Duodenal mucosa (tissue), 2 donors: ENCODE measurements around the gene DLX5.

Experiments used
- H3K27ac ChIP-seq: one replicate; pipeline ENCODE4 v1.7.0; 2013; ENCODE audit warnings: low read depth, low read length
- H3K27me3 ChIP-seq, 2 donors: one replicate each; pipeline ENCODE4 v1.7.0; 2013; ENCODE audit warnings: low read length in 2 of 2, control low read depth in 1 of 2; ENCODE audit not compliant: insufficient read depth in 2 of 2, control insufficient read depth in 1 of 2
- H3K36me3 ChIP-seq, 2 donors: one replicate each; pipeline ENCODE4 v1.7.0; 2013; ENCODE audit warnings: low read length in 2 of 2, control low read depth in 1 of 2; ENCODE audit not compliant: insufficient read depth in 2 of 2, control insufficient read depth in 1 of 2
- H3K4me1 ChIP-seq, 2 donors: one replicate each; pipeline ENCODE4 v1.7.0; 2013; ENCODE audit warnings: low read length in 2 of 2, control low read depth in 1 of 2; ENCODE audit not compliant: insufficient read depth in 2 of 2, control insufficient read depth in 1 of 2
- H3K4me3 ChIP-seq, 2 donors: one replicate each; pipeline ENCODE4 v1.7.0; 2013; ENCODE audit warnings: low read length in 2 of 2, low read depth in 1 of 2
- H3K9ac ChIP-seq, 2 donors: one replicate each; pipeline ENCODE4 v1.7.0; 2013; ENCODE audit warnings: low read length in 2 of 2, low read depth in 1 of 2
- H3K9me3 ChIP-seq, 2 donors: one replicate each; pipeline ENCODE4 v1.7.0; 2013; ENCODE audit warnings: low read length in 2 of 2, control low read depth in 1 of 2; ENCODE audit not compliant: control insufficient read depth in 1 of 2

DLX5 gene

GRCh38 chr7:97017192-97018125 is 7.2 kb downstream of the DLX5 start:
- Histone ChIP-seq H3K27ac (no peak overlapping the region), H3K9ac (no peak overlapping the region), H3K4me3 (no peak overlapping the region), H3K27me3 (peaks cover 85 to 95% of the 10 kb centered on the region in 2 donors), H3K4me1 (no peaks in the 10 kb centered on the region), H3K36me3 (no peaks in the 10 kb centered on the region), H3K9me3 (no peaks in the 10 kb centered on the region)

DNA sequence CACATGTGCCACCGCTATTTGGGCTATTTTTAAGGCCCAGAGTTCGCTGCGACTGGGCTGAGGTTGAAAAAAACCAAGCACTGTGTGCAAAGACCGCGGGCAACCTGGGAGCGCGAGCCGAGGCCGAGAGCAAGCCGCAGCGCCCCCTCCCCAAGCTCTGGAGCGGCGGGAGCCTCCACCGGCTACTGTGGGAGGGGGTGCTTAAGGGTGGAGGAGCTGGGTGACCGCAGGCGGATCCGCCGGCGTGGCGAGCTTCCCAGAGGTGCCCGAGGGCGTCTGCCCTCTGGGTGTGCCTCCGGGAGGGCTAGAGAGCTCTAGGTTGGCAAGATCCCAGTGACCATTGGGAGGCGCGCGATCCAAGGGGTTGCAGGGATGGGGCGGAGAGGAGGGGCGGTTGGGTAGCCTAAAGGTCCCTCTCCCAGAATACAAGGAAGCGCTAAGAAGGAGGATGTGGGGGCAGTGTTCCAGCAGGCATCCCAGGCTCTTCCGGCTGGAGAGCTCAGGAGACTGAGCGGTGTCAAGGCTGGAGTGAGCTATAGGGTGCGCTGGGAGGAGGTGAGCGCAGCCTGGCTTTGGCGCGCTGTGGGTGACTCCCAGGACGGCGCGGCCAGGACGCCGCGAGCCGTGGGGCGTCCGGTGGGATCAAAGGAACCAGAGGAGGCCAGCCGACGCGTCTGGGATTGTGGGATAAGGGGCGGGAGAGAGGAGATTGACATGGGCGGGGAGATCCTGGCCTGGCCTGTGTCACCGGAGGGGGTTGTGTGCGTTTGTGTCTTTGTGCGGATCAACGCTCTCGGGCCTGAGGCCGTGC is 8.0 kb downstream of the DLX5 start:
- Histone ChIP-seq H3K36me3 (no peaks in the 10 kb centered on the region), H3K27ac (no peak overlapping the region), H3K4me3 (no peak overlapping the region), H3K9me3 (no peaks in the 10 kb centered on the region), H3K4me1 (no peaks in the 10 kb centered on the region), H3K27me3 (peaks cover 85 to 95% of the 10 kb centered on the region in 2 donors), H3K9ac (no peak overlapping the region)

DNA sequence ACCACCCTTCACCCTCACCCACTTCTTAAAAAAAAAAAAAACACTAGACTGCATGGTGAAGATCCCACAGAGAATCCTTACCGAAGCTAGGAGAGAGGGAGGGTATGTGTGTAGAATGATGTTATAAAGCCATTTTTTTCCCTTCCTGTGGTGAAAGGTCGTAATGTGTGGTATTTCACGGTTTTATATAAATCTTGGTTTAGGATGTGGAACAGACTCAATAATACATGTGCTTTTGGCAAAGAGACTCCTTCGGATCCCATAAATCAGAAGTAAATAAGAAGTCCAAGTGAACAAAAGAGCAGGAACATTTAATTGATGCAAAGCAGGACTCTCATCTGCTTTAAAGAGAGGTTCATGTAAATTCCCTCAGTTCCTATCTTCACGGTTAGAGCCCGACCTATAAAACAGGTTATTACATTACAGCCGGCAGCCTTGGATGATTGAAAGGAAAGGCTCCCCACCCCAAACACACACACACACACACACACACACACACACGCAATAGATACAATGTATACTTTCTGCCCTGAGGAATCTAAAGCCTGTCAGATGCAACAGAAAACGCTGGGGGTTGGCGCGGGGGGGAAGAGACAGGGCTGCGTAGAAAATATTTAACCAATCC is 8.8 kb downstream of the DLX5 start:
- Histone ChIP-seq H3K9ac (no peak overlapping the region), H3K36me3 (no peaks in the 10 kb centered on the region), H3K4me3 (no peak overlapping the region), H3K27me3 (peaks cover 89 to 95% of the 10 kb centered on the region in 2 donors), H3K27ac (no peak overlapping the region), H3K4me1 (no peaks in the 10 kb centered on the region), H3K9me3 (no peaks in the 10 kb centered on the region)

DNA sequence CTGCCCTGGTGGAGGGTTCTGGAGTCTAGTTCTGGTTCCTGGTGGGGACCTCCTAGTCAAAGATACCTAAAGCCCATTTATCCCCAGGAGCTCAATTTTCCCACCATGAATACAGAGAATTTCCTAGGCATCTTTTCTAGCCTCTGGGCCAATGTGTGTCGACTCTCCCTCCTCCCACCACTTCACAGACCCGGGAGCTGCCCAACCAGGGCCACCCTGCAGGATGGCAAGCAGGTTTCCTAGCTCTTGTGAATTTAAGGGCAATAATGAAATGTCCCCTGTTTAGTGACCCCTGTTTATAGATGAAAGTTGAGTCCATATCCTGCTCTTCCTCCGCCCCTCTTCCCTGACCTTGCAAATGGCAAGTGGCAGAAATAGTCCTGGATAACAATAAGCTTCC is 9.4 kb downstream of the DLX5 start:
- Histone ChIP-seq H3K4me1 (no peaks in the 10 kb centered on the region), H3K27me3 (peaks cover 88 to 95% of the 10 kb centered on the region in 2 donors), H3K27ac (no peak overlapping the region), H3K4me3 (no peak overlapping the region), H3K36me3 (no peaks in the 10 kb centered on the region), H3K9me3 (no peaks in the 10 kb centered on the region), H3K9ac (no peak overlapping the region)

DNA sequence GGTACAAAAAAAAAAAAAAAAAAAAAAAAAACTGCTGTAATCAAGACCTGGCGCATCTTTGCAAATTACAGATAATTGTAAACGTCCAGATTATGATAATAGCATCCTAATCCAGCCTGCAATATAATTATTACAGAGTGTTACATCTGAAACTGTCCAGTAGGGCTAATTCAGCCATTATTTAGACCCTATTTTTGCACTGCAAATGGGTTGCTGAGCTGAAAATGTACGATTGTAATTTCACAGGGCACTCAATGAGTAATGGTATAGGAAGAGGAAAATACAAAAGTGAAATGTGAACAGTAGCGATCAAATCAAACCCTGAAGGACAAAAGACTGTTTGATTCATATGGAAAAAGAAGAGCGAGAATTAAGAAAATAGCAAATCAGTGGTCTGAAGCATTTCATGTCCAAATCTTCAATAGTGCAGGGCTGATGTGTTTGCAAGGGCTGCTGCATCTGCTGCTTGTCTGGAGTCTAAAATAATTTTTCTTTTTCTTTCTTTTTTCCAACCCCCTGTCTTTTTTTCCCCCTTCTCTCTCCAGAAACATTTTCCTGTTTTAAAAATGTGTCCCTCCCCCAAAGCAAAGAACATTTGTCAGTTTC is 10.4 kb downstream of the DLX5 start:
- Histone ChIP-seq H3K36me3 (no peaks in the 10 kb centered on the region), H3K9ac (no peak overlapping the region), H3K4me1 (no peaks in the 10 kb centered on the region), H3K27ac (no peak overlapping the region), H3K4me3 (no peak overlapping the region), H3K27me3 (peaks cover 89 to 96% of the 10 kb centered on the region in 2 donors), H3K9me3 (no peaks in the 10 kb centered on the region)

- H3K4me1 ChIP-seq: no peaks in the 10 kb centered on the region
- H3K4me3 ChIP-seq: no peak overlapping the region
- H3K9ac ChIP-seq: no peak overlapping the region
- no peaks in the 10 kb centered on the region for H3K36me3 ChIP-seq
- peaks cover 86 to 96% of the 10 kb centered on the region in 2 donors for H3K27me3 ChIP-seq
- no peak overlapping the region for H3K27ac ChIP-seq
- no peaks in the 10 kb centered on the region for H3K9me3 ChIP-seq
Observed at GRCh38 chr7:97013845-97014134, 10.8 kb downstream of the DLX5 start.

DNA sequence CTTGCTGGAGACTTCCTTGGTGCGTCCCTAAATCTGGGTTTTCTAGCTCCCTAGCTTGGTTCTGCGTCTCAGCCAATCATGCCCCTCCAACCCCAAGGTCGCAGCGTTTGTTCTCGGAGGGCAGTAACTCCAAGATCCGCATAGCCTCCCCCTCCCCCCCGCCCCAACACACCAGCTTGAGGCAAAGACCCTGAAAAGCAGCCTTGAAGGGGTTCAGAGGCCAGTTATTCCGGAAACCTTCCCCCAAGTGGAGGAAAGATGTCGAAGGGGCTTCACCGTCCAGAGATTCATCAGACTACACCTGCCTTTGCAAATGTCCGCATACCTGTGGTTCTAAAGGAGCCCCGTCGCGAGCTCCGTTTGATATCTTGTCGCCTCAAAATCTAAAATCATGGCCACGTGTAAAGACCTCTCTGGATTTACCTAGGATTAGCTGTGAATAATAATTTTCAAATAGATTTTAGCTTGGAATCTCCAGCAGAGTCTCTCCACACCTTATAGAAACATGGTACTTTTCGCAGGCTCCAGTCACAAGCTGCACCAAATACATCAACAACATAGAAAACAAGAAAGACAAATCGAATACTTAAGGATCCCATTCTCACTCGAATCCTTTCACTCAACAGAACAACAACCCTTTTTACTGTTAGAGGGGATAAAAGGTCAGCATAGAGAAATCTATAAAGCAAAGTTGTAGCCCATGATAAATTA is 11.3 kb downstream of the DLX5 start:
- Histone ChIP-seq H3K27ac (no peak overlapping the region), H3K4me1 (no peaks in the 10 kb centered on the region), H3K27me3 (peaks cover 87 to 99% of the 10 kb centered on the region in 2 donors), H3K4me3 (no peak overlapping the region), H3K9ac (no peak overlapping the region), H3K36me3 (no peaks in the 10 kb centered on the region), H3K9me3 (no peaks in the 10 kb centered on the region)

GRCh38 chr7:97012365-97013133 is 12.1 kb downstream of the DLX5 start:
- H3K9me3 ChIP-seq: no peaks in the 10 kb centered on the region
- H3K27me3 ChIP-seq: peaks cover 87 to 99% of the 10 kb centered on the region in 2 donors
- no peak overlapping the region for H3K27ac ChIP-seq

More at GRCh38 chr7:97012365-97013133, 12.1 kb downstream of the DLX5 start:
- Histone ChIP-seq H3K4me3 (no peak overlapping the region), H3K4me1 (no peaks in the 10 kb centered on the region), H3K36me3 (no peaks in the 10 kb centered on the region), H3K9ac (no peak overlapping the region)
